DMS53 (cell line): Measurements from ENCODE around the gene MINK1.

ENCODE experiments used
- DNase-seq: peaks from one replicate; lab custom pipeline; 2025; lab: John Stamatoyannopoulos, UW

Gene MINK1

GRCh38 chr17:4833178-4833940 is at the start of gene MINK1:
TSS of gene MINK1 (plus strand) at chr17:4833340. CDS start at chr17:4833584, 244 bp downstream.
- peak; percentile 96 for DNase-seq

- DNase-seq: peak; percentile 43
Observed at GRCh38 chr17:4785311-4786105, 47.6 kb upstream of the MINK1 start.

- peak; percentile 45 for DNase-seq
Observed at GRCh38 chr17:4786106-4786511, 47.0 kb upstream of the MINK1 start, which contains the start of gene VMO1. TSS of gene VMO1 (minus strand) at chr17:4786364. CDS start at chr17:4786352, 12 bp downstream.

GRCh38 chr17:4786516-4786915 is 46.6 kb upstream of the MINK1 start:
- no peak for DNase-seq

GRCh38 chr17:4788159-4788806 is 44.9 kb upstream of the MINK1 start:
- no peak for DNase-seq

GRCh38 chr17:4788807-4789700 is 44.1 kb upstream of the MINK1 start, which contains the start of gene GLTPD2:
TSS of gene GLTPD2 (plus strand) at chr17:4788964. CDS start at chr17:4789012, 48 bp downstream.
- peak; percentile 57 for DNase-seq

- DNase-seq: no peak
Observed at GRCh38 chr17:4789701-4789950, 43.5 kb upstream of the MINK1 start.

- DNase-seq: peak; percentile 90
Observed at GRCh38 chr17:4789951-4790704, 43.0 kb upstream of the MINK1 start.

GRCh38 chr17:4790705-4791088 is 42.4 kb upstream of the MINK1 start:
- DNase-seq: no peak

GRCh38 chr17:4795168-4795567 is 38.0 kb upstream of the MINK1 start:
- DNase-seq: no peak

- DNase-seq: peak; percentile 54
Observed at GRCh38 chr17:4796552-4796920, 36.6 kb upstream of the MINK1 start.

- DNase-seq: peak; percentile 90
Observed at GRCh38 chr17:4800462-4801196, 32.5 kb upstream of the MINK1 start.

GRCh38 chr17:4802228-4802627 is 30.9 kb upstream of the MINK1 start, which contains the start of gene C17orf114:
TSS of gene C17orf114 (minus strand) at chr17:4802328.
- DNase-seq: no peak

GRCh38 chr17:4806456-4806776 is 26.7 kb upstream of the MINK1 start:
- peak; percentile 70 for DNase-seq

GRCh38 chr17:4806777-4807604 is 26.1 kb upstream of the MINK1 start, which contains the start of gene PLD2:
TSS of gene PLD2 (plus strand) at chr17:4807152. CDS start at chr17:4807773, 621 bp downstream.
- peak; percentile 91 for DNase-seq

GRCh38 chr17:4807605-4808377 is 25.3 kb upstream of the MINK1 start:
- no peak for DNase-seq

- no peak for DNase-seq
Observed at GRCh38 chr17:4808378-4808767, 24.8 kb upstream of the MINK1 start.

- no peak for DNase-seq
Observed at GRCh38 chr17:4810696-4811290, 22.3 kb upstream of the MINK1 start.
